Activated CD8-positive, alpha-beta T cell treated with anti-CD3 and anti-CD28 coated beads for 36 hours (primary cell): ENCODE measurements around the gene KCTD11. TPM values are rescaled to one million over a fixed set of nuclear protein-coding genes. Genes with fewer than 3 reads are reported as not detected.
"Not testable (repeated sequence)": the region's sequence is repeated elsewhere in the genome, so short reads cannot be mapped to it uniquely, and the experiment has no call there.

ENCODE experiments used
- ATAC-seq: fragments of 200-7000 bp; cut with Tn5 transposase; one replicate; pipeline ENCODE4 v1.10.0; 2021; ENCODE audit warnings: mild to moderate bottlenecking, moderate library complexity
- CTCF ChIA-PET: fragments of 350-600 bp; sonication (Branson Sonifier 250); formaldehyde crosslinking; loops from one replicate; lab custom pipeline; 2021; ENCODE audit warnings: antibody characterized with exemption; lab: Charles Lee
- POLR2A ChIA-PET: fragments of 350-600 bp; sonication (Branson Sonifier 250); formaldehyde crosslinking; loops from one replicate; lab custom pipeline; 2021; ENCODE audit warnings: antibody characterized with exemption; lab: Charles Lee
- DNase-seq: peaks from one replicate; pipeline ENCODE4 v3.0.0-alpha.2; 2020
- H3K27ac Mint-ChIP-seq: one replicate; pipeline ENCODE4 v1.8.0; 2021; ENCODE audit warnings: mild to moderate bottlenecking, mixed read lengths
- H3K27me3 Mint-ChIP-seq: one replicate; pipeline ENCODE4 v1.8.0; 2021; ENCODE audit warnings: mixed read lengths
- H3K36me3 Mint-ChIP-seq: one replicate; pipeline ENCODE4 v1.8.0; 2021; ENCODE audit warnings: low read depth, mixed read lengths
- H3K4me1 Mint-ChIP-seq: one replicate; pipeline ENCODE4 v1.8.0; 2021; ENCODE audit warnings: low read depth, mixed read lengths
- H3K4me3 Mint-ChIP-seq: one replicate; pipeline ENCODE4 v1.8.0; 2021; ENCODE audit warnings: mild to moderate bottlenecking, moderate library complexity, mixed read lengths
- H3K9me3 Mint-ChIP-seq: one replicate; pipeline ENCODE4 v1.8.0; 2021; ENCODE audit warnings: mixed read lengths
- intact Hi-C: fragments of 100-400 bp; cut with micrococcal nuclease; formaldehyde crosslinking; loops from one replicate; pipeline ENCODE4 v1.10.0; 2022
- total RNA-seq, 2 experiments: library from RNA; stranded (reverse); gene quantifications; one replicate each; pipeline ENCODE4 v1.2.3, GENCODE V29; 2021
- TF ChIP-seq, protein P1 (sequence below): fragments of 200-600 bp; IDR thresholded peaks from one replicate; pipeline ENCODE4 v1.8.0; 2022; ENCODE audit warnings: antibody characterized with exemption, mild to moderate bottlenecking

Gene KCTD11
- total RNA-seq, 2 experiments from 2014 or later: 11.0 to 11.2 TPM

DNA sequence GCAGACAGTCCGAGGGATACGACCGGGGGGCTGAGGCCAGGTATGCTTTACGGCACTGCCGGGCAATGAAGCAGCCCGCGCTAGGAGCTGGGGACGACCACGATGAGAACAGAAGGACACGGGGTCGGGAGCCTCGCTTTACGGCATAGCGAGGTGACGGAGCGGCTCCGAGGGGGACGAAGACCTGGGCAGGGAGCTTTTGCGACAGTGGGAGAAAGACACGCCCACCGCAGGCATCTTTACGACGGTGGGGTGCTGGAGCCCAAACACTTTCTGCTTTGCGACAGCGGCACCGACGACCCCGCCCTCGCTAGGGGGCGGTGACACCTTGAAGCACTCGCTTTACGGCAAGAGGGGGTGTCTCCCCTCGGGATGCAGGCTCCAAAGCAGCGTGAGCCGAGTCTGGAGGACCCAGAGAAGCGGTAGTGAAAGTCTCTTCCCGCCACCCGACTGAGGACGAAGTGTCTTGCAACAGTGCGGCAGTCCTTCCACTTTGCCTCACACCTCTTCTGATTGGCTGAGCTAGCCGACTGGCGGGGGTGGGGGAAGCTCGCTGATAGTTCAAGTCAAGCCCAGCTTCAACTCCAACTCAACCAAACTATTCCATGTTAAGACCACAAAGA, 22.5 kb upstream of the KCTD11 start:
- no peaks in the 10 kb centered on the region for H3K9me3 Mint-ChIP-seq
- peaks cover 43% of the 10 kb centered on the region for H3K4me1 Mint-ChIP-seq
- TF ChIP-seq, protein P1, sequence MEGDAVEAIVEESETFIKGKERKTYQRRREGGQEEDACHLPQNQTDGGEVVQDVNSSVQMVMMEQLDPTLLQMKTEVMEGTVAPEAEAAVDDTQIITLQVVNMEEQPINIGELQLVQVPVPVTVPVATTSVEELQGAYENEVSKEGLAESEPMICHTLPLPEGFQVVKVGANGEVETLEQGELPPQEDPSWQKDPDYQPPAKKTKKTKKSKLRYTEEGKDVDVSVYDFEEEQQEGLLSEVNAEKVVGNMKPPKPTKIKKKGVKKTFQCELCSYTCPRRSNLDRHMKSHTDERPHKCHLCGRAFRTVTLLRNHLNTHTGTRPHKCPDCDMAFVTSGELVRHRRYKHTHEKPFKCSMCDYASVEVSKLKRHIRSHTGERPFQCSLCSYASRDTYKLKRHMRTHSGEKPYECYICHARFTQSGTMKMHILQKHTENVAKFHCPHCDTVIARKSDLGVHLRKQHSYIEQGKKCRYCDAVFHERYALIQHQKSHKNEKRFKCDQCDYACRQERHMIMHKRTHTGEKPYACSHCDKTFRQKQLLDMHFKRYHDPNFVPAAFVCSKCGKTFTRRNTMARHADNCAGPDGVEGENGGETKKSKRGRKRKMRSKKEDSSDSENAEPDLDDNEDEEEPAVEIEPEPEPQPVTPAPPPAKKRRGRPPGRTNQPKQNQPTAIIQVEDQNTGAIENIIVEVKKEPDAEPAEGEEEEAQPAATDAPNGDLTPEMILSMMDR: no peak
- peak overlapping the region; percentile 80 for H3K4me3 Mint-ChIP-seq
- CTCF ChIA-PET: interaction anchor here (0.6 to 3.0 kb wide), 14 partner anchors 12 to 357 kb away, joined by 3 to 20 read pairs (median 4); partner anchors contain the start of genes TMEM102 and TMEM95
- DNase-seq (peak; percentile 99), ATAC-seq (peak; percentile 70)
- intact Hi-C loops: no loop called here
- no peaks in the 10 kb centered on the region for H3K27me3 Mint-ChIP-seq
- H3K27ac Mint-ChIP-seq: peak overlapping the region; percentile 96
- POLR2A ChIA-PET: interaction anchor here (0.9 to 10.5 kb wide), 15 partner anchors 9 to 357 kb away, joined by 3 to 150 read pairs (median 6); partner anchors contain the start of genes GPS2, TMEM256, TP53 and ZBTB4
- H3K36me3 Mint-ChIP-seq: peaks cover 6% of the 10 kb centered on the region

DNA sequence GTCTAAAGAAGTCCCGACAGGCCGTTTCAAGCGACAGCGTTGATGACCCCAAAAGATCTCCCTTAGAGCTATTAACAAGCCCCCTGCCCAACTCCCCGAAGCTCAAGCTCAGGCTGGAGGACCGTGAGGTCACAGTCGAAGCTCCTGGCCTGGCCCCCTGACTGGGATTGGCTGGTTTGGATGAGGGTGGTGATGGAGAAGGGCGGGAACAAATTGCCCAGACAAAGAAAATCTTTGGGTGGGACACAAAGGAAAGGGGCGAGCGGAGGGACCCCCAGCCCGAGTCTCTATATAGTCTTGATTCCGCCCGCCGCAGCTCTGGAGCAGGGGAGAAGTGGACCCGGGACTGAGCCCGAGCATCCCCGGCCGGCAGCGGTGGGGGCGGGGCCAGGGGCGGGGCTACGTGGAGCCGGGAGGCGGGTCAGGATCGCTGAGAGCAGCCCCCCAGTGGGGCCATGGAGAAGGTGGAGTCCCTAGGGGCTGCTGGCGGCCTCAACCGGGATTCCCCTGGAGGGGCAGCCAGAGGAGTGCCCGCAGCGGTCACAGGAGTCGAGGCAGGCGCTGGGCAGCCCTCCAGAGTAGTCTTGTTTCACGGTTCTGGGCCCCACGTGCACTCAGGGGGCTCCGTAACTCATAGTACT, 21.8 kb upstream of the KCTD11 start:
- DNase-seq (peak; percentile 89), ATAC-seq (peak; percentile 72)
- no peaks in the 10 kb centered on the region for H3K9me3 Mint-ChIP-seq
- H3K36me3 Mint-ChIP-seq: peaks cover 4% of the 10 kb centered on the region
- peak overlapping the region; percentile 80 for H3K4me3 Mint-ChIP-seq
- CTCF ChIA-PET: interaction anchor here (0.6 to 3.0 kb wide), 13 partner anchors 12 to 356 kb away, joined by 3 to 20 read pairs (median 5); partner anchors contain the start of genes TMEM102 and TMEM95
- TF ChIP-seq, protein P1: no peak
- H3K27ac Mint-ChIP-seq: peak overlapping the region; percentile 96
- intact Hi-C loops: no loop called here
- H3K4me1 Mint-ChIP-seq: peaks cover 48% of the 10 kb centered on the region
- no peaks in the 10 kb centered on the region for H3K27me3 Mint-ChIP-seq
- POLR2A ChIA-PET: interaction anchor here (0.9 to 10.5 kb wide), 16 partner anchors 8 to 356 kb away, joined by 3 to 150 read pairs (median 6); partner anchors contain the start of genes GPS2, TMEM256, TP53 and ZBTB4

DNA sequence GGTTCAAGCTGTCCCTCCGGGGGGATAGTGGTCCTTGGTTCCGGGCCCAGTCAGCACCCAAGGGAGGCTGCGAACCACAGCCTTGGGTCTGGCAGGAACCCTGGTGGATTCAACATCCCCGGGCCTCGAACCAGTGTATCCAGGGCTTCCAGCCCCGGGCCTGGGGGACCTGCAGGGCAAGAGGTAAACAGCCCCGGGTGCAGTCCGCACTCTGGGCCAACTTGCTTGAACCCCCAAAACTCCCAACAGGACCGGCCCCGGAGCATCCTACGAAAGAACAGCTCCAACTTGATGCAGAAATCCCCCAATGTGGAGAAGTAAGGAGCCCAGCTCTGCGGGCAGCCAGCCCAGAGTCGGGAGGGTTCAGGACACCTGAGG, 21.3 kb upstream of the KCTD11 start:
- Mint-ChIP-seq H3K27ac (peak overlapping the region; percentile 96), H3K4me3 (peak overlapping the region; percentile 80), H3K27me3 (no peaks in the 10 kb centered on the region), H3K4me1 (peaks cover 51% of the 10 kb centered on the region), H3K36me3 (peaks cover 4% of the 10 kb centered on the region), H3K9me3 (no peaks in the 10 kb centered on the region)
- ChIA-PET POLR2A (interaction anchor here (1.1 to 10.5 kb wide), 9 partner anchors 11 to 250 kb away, joined by 3 to 150 read pairs (median 6); partner anchors contain the start of gene GPS2), CTCF (interaction anchor here (1.1 to 3.0 kb wide), 2 partner anchors 20 to 106 kb away, joined by 3 to 9 read pairs; no protein-coding TSS in a partner anchor)
- intact Hi-C loops: no loop called here
- no peak for ATAC-seq
- no peak for DNase-seq
- TF ChIP-seq, protein P1: no peak

DNA sequence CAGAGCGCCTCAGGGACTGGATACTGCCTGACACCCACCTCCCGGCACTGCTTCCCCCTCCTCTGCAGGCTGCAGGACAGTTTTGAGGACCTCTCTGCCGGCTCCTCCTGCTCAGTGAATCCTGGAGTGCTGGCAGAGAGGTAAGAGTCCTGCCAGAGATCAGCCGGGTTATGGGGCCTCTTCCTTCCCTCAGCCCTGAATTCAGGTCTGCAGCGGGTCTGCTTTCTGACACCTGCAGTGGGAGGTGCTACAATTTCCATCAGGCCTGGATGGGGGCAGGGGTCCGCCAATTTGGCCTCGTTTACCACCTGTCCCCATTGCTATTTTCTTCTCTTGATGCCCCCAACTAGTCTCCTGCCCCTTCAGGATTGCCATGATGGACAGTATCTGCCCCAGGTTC, 19.9 kb upstream of the KCTD11 start:
- Mint-ChIP-seq H3K27ac (peak overlapping the region; percentile 78), H3K4me3 (peak overlapping the region; percentile 48)
- TF ChIP-seq, protein P1: no peak

DNA sequence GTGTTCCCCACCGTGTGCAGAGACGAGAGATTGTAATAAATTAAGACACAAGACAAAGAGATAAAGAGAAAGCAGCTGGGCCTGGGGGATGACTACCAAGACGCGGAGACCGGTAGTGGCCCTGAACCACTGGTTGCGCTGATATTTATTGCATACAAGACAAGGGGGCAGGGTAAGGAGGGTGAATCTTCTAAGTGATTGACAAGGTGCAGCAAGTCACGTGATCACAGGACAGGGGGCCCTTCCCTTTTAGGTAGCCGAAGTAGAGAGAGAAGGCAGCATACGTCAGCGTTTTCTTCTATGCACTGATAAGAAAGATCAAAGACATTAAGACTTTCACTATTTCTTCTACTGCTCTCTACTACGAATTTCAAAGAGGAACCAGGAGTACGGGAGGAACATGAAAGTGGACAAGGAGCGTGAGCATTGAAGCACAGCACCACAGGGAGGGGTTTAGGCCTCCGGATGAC, 19.3 kb upstream of the KCTD11 start:
- ATAC-seq, H3K9me3 Mint-ChIP-seq, H3K27me3 Mint-ChIP-seq, intact Hi-C loops: not testable (repeated sequence)
- peak overlapping the region; percentile 48 for H3K4me3 Mint-ChIP-seq
- H3K4me1 Mint-ChIP-seq: peaks cover 51% of the 10 kb centered on the region
- H3K27ac Mint-ChIP-seq: peak overlapping the region; percentile 78
- POLR2A ChIA-PET: interaction anchor here (1.1 kb wide), 1 partner anchor 23 kb away, joined by 3 read pairs; no protein-coding TSS in a partner anchor
- CTCF ChIA-PET: interaction anchor here (0.6 to 1.3 kb wide), 2 partner anchors 23 to 200 kb away, joined by 3 read pairs; no protein-coding TSS in a partner anchor
- H3K36me3 Mint-ChIP-seq: peaks cover 12% of the 10 kb centered on the region
- peak; percentile 74 for DNase-seq

More for the DNA sequence above, 19.9 kb upstream of the KCTD11 start:
- Mint-ChIP-seq H3K27me3 (no peaks in the 10 kb centered on the region), H3K36me3 (peaks cover 7% of the 10 kb centered on the region), H3K4me1 (peaks cover 53% of the 10 kb centered on the region), H3K9me3 (no peaks in the 10 kb centered on the region)
- POLR2A ChIA-PET: interaction anchor here (1.1 to 1.7 kb wide), 2 partner anchors 17 to 22 kb away, joined by 3 to 6 read pairs; no protein-coding TSS in a partner anchor
- intact Hi-C loops: no loop called here
- no peak for ATAC-seq
- CTCF ChIA-PET: no interaction called here
- no peak for DNase-seq
